Measurements from ENCODE around the gene SYT1.

GRCh38 chr12:79206871-79207270, 342.3 kb downstream of the SYT1 start:
- TF ChIP-seq EP300 (IDR thresholded peaks at IDR 0.05) (no peak), POLR2A (IDR thresholded peaks at IDR 0.05) (no peak)

Data from upper lobe of left lung (tissue), 4 donors.